ENCODE results near the gene RBM19. TPM values are rescaled to one million over a fixed set of nuclear protein-coding genes. Genes with fewer than 3 reads are reported as not detected.

The RBM19 gene
- polyA plus RNA-seq, 2 of the 4 experiments (the other 2 are of a cell fraction) = 16.0 to 18.6 TPM

GRCh38 chr12:114015851-114016250 lies 49.7 kb upstream of the RBM19 start:
- Histone ChIP-seq H3K4me3 (no peak overlapping the region), H3K27ac (no peak overlapping the region), H3K9me3 (no peaks in the 10 kb centered on the region), H3K4me1 (no peaks in the 10 kb centered on the region), H3K4me2 (no peak overlapping the region)
- WGBS (ENCODE audit: missing lambda C conversion rate) = 16% methylated on average over 7 of the region's 7 CpGs
- no peak for TF ChIP-seq BHLHE40 (IDR thresholded peaks at IDR 0.05; ENCODE audit: low read depth, low read length)
- TF ChIP-seq FOSL2 (IDR thresholded peaks at IDR 0.05) = no peak
- no peak for TF ChIP-seq FOSL2 (CRISPR knock-in tag; IDR thresholded peaks at IDR 0.05)
- no peak for TF ChIP-seq KDM5A (IDR thresholded peaks at IDR 0.05)
- no peak for TF ChIP-seq MYC (IDR thresholded peaks at IDR 0.05; ENCODE audit: borderline replicate concordance, low read length)
- TF ChIP-seq, protein P1, sequence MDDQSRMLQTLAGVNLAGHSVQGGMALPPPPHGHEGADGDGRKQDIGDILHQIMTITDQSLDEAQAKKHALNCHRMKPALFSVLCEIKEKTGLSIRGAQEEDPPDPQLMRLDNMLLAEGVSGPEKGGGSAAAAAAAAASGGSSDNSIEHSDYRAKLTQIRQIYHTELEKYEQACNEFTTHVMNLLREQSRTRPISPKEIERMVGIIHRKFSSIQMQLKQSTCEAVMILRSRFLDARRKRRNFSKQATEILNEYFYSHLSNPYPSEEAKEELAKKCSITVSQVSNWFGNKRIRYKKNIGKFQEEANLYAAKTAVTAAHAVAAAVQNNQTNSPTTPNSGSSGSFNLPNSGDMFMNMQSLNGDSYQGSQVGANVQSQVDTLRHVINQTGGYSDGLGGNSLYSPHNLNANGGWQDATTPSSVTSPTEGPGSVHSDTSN (IDR thresholded peaks at IDR 0.05) = no peak
- TF ChIP-seq SREBF2 (IDR thresholded peaks at IDR 0.05) = no peak
- no peak for TF ChIP-seq CHD4 (IDR thresholded peaks at IDR 0.05; ENCODE audit: borderline replicate concordance)
- TF ChIP-seq HES2 (IDR thresholded peaks at IDR 0.05) = no peak
- TF ChIP-seq NPAS2 (CRISPR knock-in tag; IDR thresholded peaks at IDR 0.05; ENCODE audit: borderline replicate concordance) = no peak
- no peak for TF ChIP-seq JUN (IDR thresholded peaks at IDR 0.05)
- no peak for TF ChIP-seq NR3C1 (IDR thresholded peaks at IDR 0.05)
- TF ChIP-seq CEBPB (IDR thresholded peaks at IDR 0.05) = no peak
- TF ChIP-seq ZNF302 (CRISPR knock-in tag; IDR thresholded peaks at IDR 0.05) = no peak
- no peak for TF ChIP-seq EHMT2 (IDR thresholded peaks at IDR 0.05; ENCODE audit: low read depth)
- TF ChIP-seq PHF8 (IDR thresholded peaks at IDR 0.05; ENCODE audit: borderline replicate concordance, low read depth) = no peak
- no peak for TF ChIP-seq RCOR1 (IDR thresholded peaks at IDR 0.05; ENCODE audit: low read depth, low read length)
- TF ChIP-seq RARB (CRISPR knock-in tag; IDR thresholded peaks at IDR 0.05) = no peak
- no peak for TF ChIP-seq POLR2AphosphoS2 (conservative IDR thresholded peaks at IDR 0.05; ENCODE audit: low read length)
- no peak for TF ChIP-seq HDAC2 (IDR thresholded peaks at IDR 0.05)
- no peak for DNase-seq (ENCODE audit: low read depth in 1 of 2, low spot score in 1 of 2)
- FAIRE-seq = no peak
- ChIA-PET CTCF (no interaction called here), POLR2A (no interaction called here)
- ATAC-seq = no peak

DNA sequence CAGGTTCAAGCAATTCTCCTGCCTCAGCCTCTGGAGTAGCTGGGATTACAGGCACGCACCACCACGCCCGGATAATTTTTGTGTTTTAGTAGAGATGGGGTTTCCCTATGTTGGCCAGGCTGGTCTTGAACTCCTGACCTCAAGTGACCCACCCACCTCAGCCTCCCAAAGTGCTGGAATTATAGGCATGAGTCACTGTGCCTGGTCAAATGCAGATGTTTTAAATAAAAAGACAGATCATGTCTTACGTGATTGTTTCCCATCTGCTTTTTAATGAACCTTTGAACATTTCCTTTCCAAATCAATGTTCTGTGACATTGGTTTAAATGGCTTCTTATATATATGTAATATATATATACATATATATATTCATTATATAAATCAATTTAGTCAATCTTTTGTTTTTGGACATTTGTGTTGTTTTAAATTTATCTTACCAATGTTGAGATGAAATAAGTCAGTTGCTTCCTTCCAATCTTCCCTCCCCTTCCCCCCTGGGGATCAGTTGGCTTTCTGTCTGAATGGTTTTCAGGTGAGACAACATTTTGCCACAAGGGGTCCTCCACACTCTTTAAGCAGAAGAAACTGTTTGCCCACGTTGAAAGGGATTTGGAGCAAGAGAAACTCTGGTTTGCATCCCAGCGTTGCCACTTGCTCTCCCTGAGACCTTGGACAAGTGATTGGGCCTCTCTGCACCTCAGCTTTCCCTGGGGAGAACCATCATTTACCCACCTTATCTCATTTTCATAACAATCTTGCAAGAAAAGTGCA lies 47.6 kb upstream of the RBM19 start:
- whole genome bisulfite sequencing (ENCODE audit: missing lambda C conversion rate) = 6% methylated on average over 6 of the region's 6 CpGs
- TF ChIP-seq FOSB (CRISPR knock-in tag; IDR thresholded peaks at IDR 0.05) (no peak), HEYL (CRISPR knock-in tag; IDR thresholded peaks at IDR 0.05) (no peak), HDAC2 (IDR thresholded peaks at IDR 0.05) (no peak), RFX5 (IDR thresholded peaks at IDR 0.05) (no peak), HOXA7 (CRISPR knock-in tag; IDR thresholded peaks at IDR 0.05) (no peak), HOXB13 (CRISPR knock-in tag; IDR thresholded peaks at IDR 0.05; ENCODE audit: low read depth) (no peak), RAD21 (conservative IDR thresholded peaks at IDR 0.05 in 1 of 2, IDR thresholded peaks at IDR 0.05 in 1 of 2) (peak; percentile 45 to 58), CTCF (IDR thresholded peaks at IDR 0.05) (peak; percentile 30), MAX (IDR thresholded peaks at IDR 0.05) (no peak), POLR2A (IDR thresholded peaks at IDR 0.05; ENCODE audit: low read length) (no peak)
- TF ChIP-seq, protein P2, sequence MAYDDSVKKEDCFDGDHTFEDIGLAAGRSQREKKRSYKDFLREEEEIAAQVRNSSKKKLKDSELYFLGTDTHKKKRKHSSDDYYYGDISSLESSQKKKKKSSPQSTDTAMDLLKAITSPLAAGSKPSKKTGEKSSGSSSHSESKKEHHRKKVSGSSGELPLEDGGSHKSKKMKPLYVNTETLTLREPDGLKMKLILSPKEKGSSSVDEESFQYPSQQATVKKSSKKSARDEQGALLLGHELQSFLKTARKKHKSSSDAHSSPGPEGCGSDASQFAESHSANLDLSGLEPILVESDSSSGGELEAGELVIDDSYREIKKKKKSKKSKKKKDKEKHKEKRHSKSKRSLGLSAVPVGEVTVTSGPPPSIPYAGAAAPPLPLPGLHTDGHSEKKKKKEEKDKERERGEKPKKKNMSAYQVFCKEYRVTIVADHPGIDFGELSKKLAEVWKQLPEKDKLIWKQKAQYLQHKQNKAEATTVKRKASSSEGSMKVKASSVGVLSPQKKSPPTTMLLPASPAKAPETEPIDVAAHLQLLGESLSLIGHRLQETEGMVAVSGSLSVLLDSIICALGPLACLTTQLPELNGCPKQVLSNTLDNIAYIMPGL (CRISPR knock-in tag; IDR thresholded peaks at IDR 0.05; ENCODE audit: borderline replicate concordance) = no peak
- H3K4me1 ChIP-seq = no peaks in the 10 kb centered on the region
- POLR2A ChIA-PET = no interaction called here
- DNase-seq (ENCODE audit: low read depth in 1 of 2, low spot score in 1 of 2) (peak in 1 of 2 experiments; percentile 47), ATAC-seq (peak in 1 of 2 experiments; percentile 51; a peak in 2 of 6 replicates), FAIRE-seq (no peak)
- H3K27ac ChIP-seq = no peak overlapping the region
- no peaks in the 10 kb centered on the region for H3K9me3 ChIP-seq
- H3K4me2 ChIP-seq = no peak overlapping the region
- no peak overlapping the region for H3K4me3 ChIP-seq
- CTCF ChIA-PET = interaction anchor here (0.7 to 0.9 kb wide), 2 partner anchors 466 to 1018 kb away, joined by 3 to 4 read pairs; no protein-coding TSS in a partner anchor

Measured in A549 (cell line).